A549 (cell line): ENCODE measurements around the gene GRIK5. TPM values are rescaled to one million over a fixed set of nuclear protein-coding genes. Genes with fewer than 3 reads are reported as not detected.

Source experiments
- ATAC-seq, 2 experiments: fragments of 200-7000 bp in 1 of 2; fragments of >200 bp in 1 of 2; cut with Nextera tagmentation in 1 of 2; cut with Tn5 transposase in 1 of 2; 3 replicates each; pipeline versions ENCODE4 v1.8.0 to v1.9.1; 2018 to 2020; ENCODE audit warnings: mild to moderate bottlenecking in 1 of 2, moderate library complexity in 1 of 2
- CTCF ChIA-PET: fragments of 300-600 bp; sonication (Branson Sonifier 250); formaldehyde crosslinking; extraction: SDS; loops from one replicate; lab custom pipeline; 2021; ENCODE audit warnings: antibody characterized with exemption, inconsistent platforms; lab: Yijun Ruan, JAX
- POLR2A ChIA-PET: fragments of 350-600 bp; formaldehyde crosslinking; extraction: SDS; loops from one replicate; lab custom pipeline; 2021; ENCODE audit warnings: antibody characterized with exemption, inconsistent platforms; lab: Yijun Ruan, JAX
- DNase-seq, 2 experiments: peaks; one replicate each; pipeline versions ENCODE4 v3.0.0 to v3.0.0-alpha.2; 2011 to 2016; ENCODE audit warnings: low read depth in 1 of 2, low spot score in 1 of 2
- FAIRE-seq: peaks from 2 replicates; lab custom pipeline; 2011; peaks lifted over from hg19 to GRCh38; lab: Jason Lieb, UNC
- H3K27ac ChIP-seq, 2 experiments: fragments of >200 bp; sonication (Bioruptor Twin); formaldehyde crosslinking; 3 replicates each; pipeline ENCODE4 v1.5.1; 2016 to 2017
- H3K4me1 ChIP-seq: fragments of >200 bp; sonication (Bioruptor Twin); formaldehyde crosslinking; 3 replicates; pipeline ENCODE4 v1.6.1; 2016
- H3K4me2 ChIP-seq: fragments of >200 bp; sonication (Bioruptor Twin); formaldehyde crosslinking; 3 replicates; pipeline ENCODE4 v1.6.1; 2016
- H3K4me3 ChIP-seq: fragments of >200 bp; sonication (Bioruptor Twin); formaldehyde crosslinking; 3 replicates; pipeline ENCODE4 v1.5.1; 2016
- H3K9me3 ChIP-seq: fragments of >200 bp; sonication (Bioruptor Twin); formaldehyde crosslinking; 3 replicates; pipeline ENCODE4 v1.6.1; 2016
- CBX2 ChIP-seq: fragments of 200-600 bp; sonication (generic); IDR thresholded peaks from 2 replicates; pipeline ENCODE4 v1.6.1; 2016; ENCODE audit warnings: low read depth, mild to moderate bottlenecking, borderline replicate concordance
- CEBPB ChIP-seq, 2 experiments: fragments of >200 bp in 1 of 2; sonication (Bioruptor Twin) in 1 of 2; formaldehyde crosslinking in 1 of 2; IDR thresholded peaks; 2 replicates each; pipeline ENCODE4 v1.6.1; 2012 to 2016
- CHD2 ChIP-seq: fragments of 150-350 bp; IDR thresholded peaks from 2 replicates; pipeline ENCODE4 v1.6.1; 2014; ENCODE audit warnings: low read length; ENCODE audit not compliant: partially characterized antibody
- CHD4 ChIP-seq: fragments of 200-600 bp; sonication (generic); IDR thresholded peaks from 2 replicates; pipeline ENCODE4 v1.6.1; 2016; ENCODE audit warnings: antibody characterized with exemption, mild to moderate bottlenecking, borderline replicate concordance
- EHF ChIP-seq: fragments of 250-450 bp; sonication (Bioruptor Pico); IDR thresholded peaks from 2 replicates; pipeline ENCODE4 v1.5.0; 2020; ENCODE audit warnings: mild to moderate bottlenecking
- EHMT2 ChIP-seq: fragments of 200-600 bp; sonication (generic); IDR thresholded peaks from 2 replicates; pipeline ENCODE4 v1.6.1; 2016; ENCODE audit warnings: antibody characterized with exemption, low read depth, mild to moderate bottlenecking, moderate library complexity
- EP300 ChIP-seq, 2 experiments: fragments of >200 bp; sonication (Bioruptor Twin); formaldehyde crosslinking; IDR thresholded peaks; 2 replicates in 1 of 2; 3 replicates in 1 of 2; pipeline ENCODE4 v1.6.1; 2016 to 2017
- FOSL2 ChIP-seq, 2 experiments: fragments of 450-650 bp in 1 of 2; fragments of >200 bp in 1 of 2; sonication (Bioruptor Twin) in 1 of 2; formaldehyde crosslinking; IDR thresholded peaks; 2 replicates each; pipeline versions ENCODE4 v1.5.0 to v1.6.1; 2016 to 2020; ENCODE audit warnings: mild to moderate bottlenecking in 1 of 2, moderate library complexity in 1 of 2
- HES2 ChIP-seq: fragments of >200 bp; sonication (Bioruptor Twin); formaldehyde crosslinking; IDR thresholded peaks from 2 replicates; pipeline ENCODE4 v1.6.1; 2016
- HOXA7 ChIP-seq: fragments of 250-450 bp; sonication (Bioruptor Pico); IDR thresholded peaks from 2 replicates; pipeline ENCODE4 v1.5.0; 2020; ENCODE audit warnings: mild to moderate bottlenecking, moderate library complexity
- HOXB13 ChIP-seq: fragments of 250-450 bp; sonication (Bioruptor Pico); IDR thresholded peaks from 2 replicates; pipeline ENCODE4 v1.5.0; 2020; ENCODE audit warnings: low read depth, mild to moderate bottlenecking, moderate library complexity
- HOXB5 ChIP-seq: fragments of 250-450 bp; sonication (Bioruptor Pico); IDR thresholded peaks from 2 replicates; pipeline ENCODE4 v1.5.0; 2020; ENCODE audit warnings: mild to moderate bottlenecking, moderate library complexity
- JUN ChIP-seq, 2 experiments: fragments of >200 bp; sonication (Bioruptor Twin); formaldehyde crosslinking; IDR thresholded peaks; 2 replicates in 1 of 2; 3 replicates in 1 of 2; pipeline ENCODE4 v1.6.1; 2016 to 2017
- JUNB ChIP-seq: fragments of >200 bp; sonication (Bioruptor Twin); formaldehyde crosslinking; IDR thresholded peaks from 2 replicates; pipeline ENCODE4 v1.6.1; 2016
- KDM1A ChIP-seq: fragments of 200-600 bp; sonication (generic); IDR thresholded peaks from 2 replicates; pipeline ENCODE4 v1.6.1; 2016; ENCODE audit warnings: low read depth, mild to moderate bottlenecking
- MAFK ChIP-seq: fragments of 450-650 bp; IDR thresholded peaks from 2 replicates; pipeline ENCODE4 v1.6.1; 2014; ENCODE audit not compliant: partially characterized antibody
- MAX ChIP-seq: IDR thresholded peaks from 2 replicates; pipeline ENCODE4 v1.6.1; 2012
- MAZ ChIP-seq: fragments of 150-350 bp; IDR thresholded peaks from 2 replicates; pipeline ENCODE4 v1.6.1; 2014; ENCODE audit warnings: antibody characterized with exemption, low read depth, low read length, borderline replicate concordance
- NR3C1 ChIP-seq: fragments of >200 bp; sonication (Bioruptor Twin); formaldehyde crosslinking; IDR thresholded peaks from 3 replicates; pipeline ENCODE4 v1.6.1; 2017
- POLR2A ChIP-seq: IDR thresholded peaks from 2 replicates; pipeline ENCODE4 v1.6.1; 2012; ENCODE audit warnings: mild to moderate bottlenecking, low read length
- RCOR1 ChIP-seq: fragments of 150-350 bp; IDR thresholded peaks from 2 replicates; pipeline ENCODE4 v1.6.1; 2014; ENCODE audit warnings: antibody characterized with exemption, low read length, low read depth
- RNF2 ChIP-seq: fragments of 200-600 bp; sonication (generic); IDR thresholded peaks from 2 replicates; pipeline ENCODE4 v1.6.1; 2016; ENCODE audit warnings: low read depth, mild to moderate bottlenecking, antibody characterized with exemption, moderate library complexity, borderline replicate concordance
- SMC3 ChIP-seq: fragments of >200 bp; sonication (Bioruptor Twin); formaldehyde crosslinking; IDR thresholded peaks from 3 replicates; pipeline ENCODE4 v1.6.1; 2018; ENCODE audit warnings: inconsistent platforms
- TFCP2L1 ChIP-seq: fragments of 250-450 bp; sonication (Bioruptor Pico); IDR thresholded peaks from 2 replicates; pipeline ENCODE4 v1.5.0; 2021; ENCODE audit warnings: mild to moderate bottlenecking
- TP53 ChIP-seq: fragments of 250-450 bp; sonication (Bioruptor Pico); IDR thresholded peaks from 2 replicates; pipeline ENCODE4 v1.5.0; 2021; ENCODE audit warnings: mild to moderate bottlenecking, moderate library complexity
- ZNF302 ChIP-seq: fragments of 250-450 bp; sonication (Bioruptor Pico); IDR thresholded peaks from 2 replicates; pipeline ENCODE4 v1.9.0; 2021; ENCODE audit warnings: inconsistent platforms, mild to moderate bottlenecking, moderate library complexity
- WGBS: methylation state at CpG from one replicate; pipeline ENCODE4 v1.1.6; 2017; ENCODE audit errors: missing lambda C conversion rate; 5-methylcytosine and 5-hydroxymethylcytosine counted together
- polyA plus RNA-seq, 4 experiments: library from polyadenylated mRNA; depleted of rRNA in 3 of 4; stranded (reverse); fragments of >200 nt; fragmentation: RNase III in 1 of 4; extraction: RNeasy Plus Mini Kit Qiagen cat#74134 plus additional on column Dnase treatment in 1 of 4; gene quantifications; 2 replicates in 3 of 4; 3 replicates in 1 of 4; pipeline ENCODE4 v1.2.3, GENCODE V29; 2011 to 2017
- TF ChIP-seq, protein P1 (sequence below): fragments of >200 bp; sonication (Bioruptor Twin); formaldehyde crosslinking; IDR thresholded peaks from 3 replicates; pipeline ENCODE4 v1.5.1; 2016
- TF ChIP-seq, protein P2 (sequence below): fragments of 250-450 bp; sonication (Bioruptor Pico); IDR thresholded peaks from 2 replicates; pipeline ENCODE4 v1.5.0; 2021; ENCODE audit warnings: mild to moderate bottlenecking, moderate library complexity, borderline replicate concordance
- TF ChIP-seq, protein P3 (sequence below): fragments of 200-600 bp; sonication (generic); IDR thresholded peaks from 2 replicates; pipeline ENCODE4 v1.6.1; 2016; ENCODE audit warnings: antibody characterized with exemption, mild to moderate bottlenecking, moderate library complexity
- TF ChIP-seq, protein P4 (sequence below): fragments of >200 bp; sonication (Bioruptor Twin); formaldehyde crosslinking; IDR thresholded peaks from 3 replicates; pipeline ENCODE4 v1.6.1; 2016

Gene GRIK5
- polyA plus RNA-seq, 2 of the 4 experiments (the other 2 are of a cell fraction) = 0.22 to 0.54 TPM

DNA sequence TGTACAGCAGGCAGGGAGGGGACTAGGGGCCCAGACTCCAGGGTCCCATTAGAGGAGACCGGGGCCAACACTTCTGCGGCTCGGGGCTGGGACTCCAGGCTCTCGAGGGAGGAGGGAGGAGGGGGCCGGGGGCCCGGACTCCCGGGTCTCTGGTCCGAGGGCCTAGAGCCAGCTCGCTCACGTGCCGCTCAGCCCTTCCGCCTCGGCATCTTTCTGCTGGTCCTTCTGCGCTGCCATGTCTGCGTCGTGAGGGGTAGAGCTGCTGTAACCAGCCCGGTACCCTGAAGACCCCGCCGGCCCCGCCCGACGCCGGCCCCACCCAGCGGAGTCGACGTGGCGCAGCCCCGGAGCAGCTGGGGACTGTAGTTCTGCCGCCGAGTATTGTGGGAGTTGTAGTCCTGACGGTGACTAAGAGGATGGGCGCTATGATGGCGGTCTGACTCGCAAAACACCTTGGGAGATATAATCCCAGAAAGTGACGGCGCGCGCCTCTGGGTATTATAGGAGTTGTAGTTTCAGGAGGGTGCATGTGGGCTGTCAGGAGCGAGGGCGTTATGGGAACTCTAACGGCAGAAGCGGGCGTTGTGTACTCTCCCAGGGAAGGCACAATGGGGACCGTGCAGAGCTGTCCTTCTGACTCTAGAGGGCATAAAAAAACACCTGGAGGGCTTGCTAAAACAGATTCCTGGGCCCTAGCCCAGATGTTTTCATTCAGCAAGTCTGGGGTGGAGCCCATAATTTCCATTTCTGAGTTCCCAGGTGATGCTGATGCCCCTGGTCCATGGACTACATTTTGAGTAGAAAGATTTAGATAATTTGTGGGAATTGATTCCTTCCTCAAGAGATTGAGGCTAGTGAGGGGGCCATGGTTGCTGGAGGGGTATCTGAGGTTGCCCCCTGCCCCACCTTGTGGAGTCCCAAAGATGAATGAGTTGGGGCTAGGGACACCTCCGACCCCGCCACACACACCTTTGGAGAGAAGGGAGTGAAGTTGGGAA lies 110.7 kb downstream of the GRIK5 start, which contains the start of gene RABAC1:
RABAC1 (minus strand) TSS at position 266 of the 998 bp plus-strand sequence; CDS start at position 237, 29 bp downstream.
- CTCF ChIA-PET = interaction anchor here (0.6 to 4.3 kb wide), 21 partner anchors 9 to 207 kb away, joined by 3 to 87 read pairs (median 8); partner anchors contain the start of genes CD79A, ERFL and RPS19
- POLR2A ChIA-PET = interaction anchor here (0.6 to 4.0 kb wide), 9 partner anchors 34 to 117 kb away, joined by 3 to 34 read pairs (median 4); partner anchors contain the start of genes ATP1A3, RPS19 and ZNF574
- WGBS = 6% methylated on average over 41 of the region's 46 CpGs
- ATAC-seq (peak; percentile 78 to 90), FAIRE-seq (peak; percentile 99), DNase-seq (peak; percentile 97 to 100)
- Histone ChIP-seq H3K4me3 (peak within 1 kb of the TSS; percentile 76), H3K4me2 (peak within 1 kb of the TSS; percentile 82), H3K27ac (peak within 1 kb of the TSS; percentile 80 to 87), H3K4me1 (peaks cover 13% of the 10 kb centered on the region), H3K9me3 (no peaks in the 10 kb centered on the region)
- TF ChIP-seq ZNF302 (CRISPR knock-in tag) = no peak
- TF ChIP-seq EHF (CRISPR knock-in tag) = no peak
- TF ChIP-seq HES2 = no peak
- TF ChIP-seq RNF2 = no peak
- no peak for TF ChIP-seq HOXB5 (CRISPR knock-in tag)
- peak; percentile 70 for TF ChIP-seq POLR2A
- TF ChIP-seq EP300 (IDR thresholded peaks at IDR 0.05) = no peak
- TF ChIP-seq JUN (IDR thresholded peaks at IDR 0.05) = peak; percentile 34 to 67; a peak in 2 of 5 replicates
- TF ChIP-seq, protein P1, sequence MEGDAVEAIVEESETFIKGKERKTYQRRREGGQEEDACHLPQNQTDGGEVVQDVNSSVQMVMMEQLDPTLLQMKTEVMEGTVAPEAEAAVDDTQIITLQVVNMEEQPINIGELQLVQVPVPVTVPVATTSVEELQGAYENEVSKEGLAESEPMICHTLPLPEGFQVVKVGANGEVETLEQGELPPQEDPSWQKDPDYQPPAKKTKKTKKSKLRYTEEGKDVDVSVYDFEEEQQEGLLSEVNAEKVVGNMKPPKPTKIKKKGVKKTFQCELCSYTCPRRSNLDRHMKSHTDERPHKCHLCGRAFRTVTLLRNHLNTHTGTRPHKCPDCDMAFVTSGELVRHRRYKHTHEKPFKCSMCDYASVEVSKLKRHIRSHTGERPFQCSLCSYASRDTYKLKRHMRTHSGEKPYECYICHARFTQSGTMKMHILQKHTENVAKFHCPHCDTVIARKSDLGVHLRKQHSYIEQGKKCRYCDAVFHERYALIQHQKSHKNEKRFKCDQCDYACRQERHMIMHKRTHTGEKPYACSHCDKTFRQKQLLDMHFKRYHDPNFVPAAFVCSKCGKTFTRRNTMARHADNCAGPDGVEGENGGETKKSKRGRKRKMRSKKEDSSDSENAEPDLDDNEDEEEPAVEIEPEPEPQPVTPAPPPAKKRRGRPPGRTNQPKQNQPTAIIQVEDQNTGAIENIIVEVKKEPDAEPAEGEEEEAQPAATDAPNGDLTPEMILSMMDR = peak; percentile 54
- no peak for TF ChIP-seq FOSL2 (IDR thresholded peaks at IDR 0.05)
- peak; percentile 76 for TF ChIP-seq FOSL2 (CRISPR knock-in tag; IDR thresholded peaks at IDR 0.05)
- TF ChIP-seq CEBPB (IDR thresholded peaks at IDR 0.05) = peak in 1 of 2 experiments; percentile 10; a peak in 1 of 4 replicates
- TF ChIP-seq MAFK = no peak
- TF ChIP-seq, protein P2, sequence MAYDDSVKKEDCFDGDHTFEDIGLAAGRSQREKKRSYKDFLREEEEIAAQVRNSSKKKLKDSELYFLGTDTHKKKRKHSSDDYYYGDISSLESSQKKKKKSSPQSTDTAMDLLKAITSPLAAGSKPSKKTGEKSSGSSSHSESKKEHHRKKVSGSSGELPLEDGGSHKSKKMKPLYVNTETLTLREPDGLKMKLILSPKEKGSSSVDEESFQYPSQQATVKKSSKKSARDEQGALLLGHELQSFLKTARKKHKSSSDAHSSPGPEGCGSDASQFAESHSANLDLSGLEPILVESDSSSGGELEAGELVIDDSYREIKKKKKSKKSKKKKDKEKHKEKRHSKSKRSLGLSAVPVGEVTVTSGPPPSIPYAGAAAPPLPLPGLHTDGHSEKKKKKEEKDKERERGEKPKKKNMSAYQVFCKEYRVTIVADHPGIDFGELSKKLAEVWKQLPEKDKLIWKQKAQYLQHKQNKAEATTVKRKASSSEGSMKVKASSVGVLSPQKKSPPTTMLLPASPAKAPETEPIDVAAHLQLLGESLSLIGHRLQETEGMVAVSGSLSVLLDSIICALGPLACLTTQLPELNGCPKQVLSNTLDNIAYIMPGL = peak; percentile 65; the same call in 1 of the 2 replicates
- no peak; the same call in 2 of the 3 replicates for TF ChIP-seq SMC3
- TF ChIP-seq CHD2 = no peak
- TF ChIP-seq HOXB13 (CRISPR knock-in tag) = 0 out of 2 replicates have a peak, but pooled peaks have one; percentile 43
- 0 out of 2 replicates have a peak, but pooled peaks have one; percentile 45 for TF ChIP-seq MAZ
- no peak for TF ChIP-seq CBX2
- TF ChIP-seq CHD4 = 0 out of 2 replicates have a peak, but pooled peaks have one; percentile 58
- TF ChIP-seq, protein P3, sequence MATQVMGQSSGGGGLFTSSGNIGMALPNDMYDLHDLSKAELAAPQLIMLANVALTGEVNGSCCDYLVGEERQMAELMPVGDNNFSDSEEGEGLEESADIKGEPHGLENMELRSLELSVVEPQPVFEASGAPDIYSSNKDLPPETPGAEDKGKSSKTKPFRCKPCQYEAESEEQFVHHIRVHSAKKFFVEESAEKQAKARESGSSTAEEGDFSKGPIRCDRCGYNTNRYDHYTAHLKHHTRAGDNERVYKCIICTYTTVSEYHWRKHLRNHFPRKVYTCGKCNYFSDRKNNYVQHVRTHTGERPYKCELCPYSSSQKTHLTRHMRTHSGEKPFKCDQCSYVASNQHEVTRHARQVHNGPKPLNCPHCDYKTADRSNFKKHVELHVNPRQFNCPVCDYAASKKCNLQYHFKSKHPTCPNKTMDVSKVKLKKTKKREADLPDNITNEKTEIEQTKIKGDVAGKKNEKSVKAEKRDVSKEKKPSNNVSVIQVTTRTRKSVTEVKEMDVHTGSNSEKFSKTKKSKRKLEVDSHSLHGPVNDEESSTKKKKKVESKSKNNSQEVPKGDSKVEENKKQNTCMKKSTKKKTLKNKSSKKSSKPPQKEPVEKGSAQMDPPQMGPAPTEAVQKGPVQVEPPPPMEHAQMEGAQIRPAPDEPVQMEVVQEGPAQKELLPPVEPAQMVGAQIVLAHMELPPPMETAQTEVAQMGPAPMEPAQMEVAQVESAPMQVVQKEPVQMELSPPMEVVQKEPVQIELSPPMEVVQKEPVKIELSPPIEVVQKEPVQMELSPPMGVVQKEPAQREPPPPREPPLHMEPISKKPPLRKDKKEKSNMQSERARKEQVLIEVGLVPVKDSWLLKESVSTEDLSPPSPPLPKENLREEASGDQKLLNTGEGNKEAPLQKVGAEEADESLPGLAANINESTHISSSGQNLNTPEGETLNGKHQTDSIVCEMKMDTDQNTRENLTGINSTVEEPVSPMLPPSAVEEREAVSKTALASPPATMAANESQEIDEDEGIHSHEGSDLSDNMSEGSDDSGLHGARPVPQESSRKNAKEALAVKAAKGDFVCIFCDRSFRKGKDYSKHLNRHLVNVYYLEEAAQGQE = no peak
- no peak; the same call in 1 of the 2 replicates for TF ChIP-seq MAX
- TF ChIP-seq KDM1A = no peak
- TF ChIP-seq TFCP2L1 (CRISPR knock-in tag) = no peak
- 0 out of 2 replicates have a peak, but pooled peaks have one; percentile 45 for TF ChIP-seq TP53 (CRISPR knock-in tag)
- no peak for TF ChIP-seq EHMT2
- TF ChIP-seq HOXA7 = no peak
- TF ChIP-seq RCOR1 = no peak
- TF ChIP-seq, protein P4, sequence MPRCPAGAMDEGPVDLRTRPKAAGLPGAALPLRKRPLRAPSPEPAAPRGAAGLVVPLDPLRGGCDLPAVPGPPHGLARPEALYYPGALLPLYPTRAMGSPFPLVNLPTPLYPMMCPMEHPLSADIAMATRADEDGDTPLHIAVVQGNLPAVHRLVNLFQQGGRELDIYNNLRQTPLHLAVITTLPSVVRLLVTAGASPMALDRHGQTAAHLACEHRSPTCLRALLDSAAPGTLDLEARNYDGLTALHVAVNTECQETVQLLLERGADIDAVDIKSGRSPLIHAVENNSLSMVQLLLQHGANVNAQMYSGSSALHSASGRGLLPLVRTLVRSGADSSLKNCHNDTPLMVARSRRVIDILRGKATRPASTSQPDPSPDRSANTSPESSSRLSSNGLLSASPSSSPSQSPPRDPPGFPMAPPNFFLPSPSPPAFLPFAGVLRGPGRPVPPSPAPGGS = peak; percentile 74; the same call in 1 of the 3 replicates
- no peak for TF ChIP-seq NR3C1
- no peak for TF ChIP-seq JUNB
